ENCODE results near the gene FANCG.

The FANCG gene

DNA sequence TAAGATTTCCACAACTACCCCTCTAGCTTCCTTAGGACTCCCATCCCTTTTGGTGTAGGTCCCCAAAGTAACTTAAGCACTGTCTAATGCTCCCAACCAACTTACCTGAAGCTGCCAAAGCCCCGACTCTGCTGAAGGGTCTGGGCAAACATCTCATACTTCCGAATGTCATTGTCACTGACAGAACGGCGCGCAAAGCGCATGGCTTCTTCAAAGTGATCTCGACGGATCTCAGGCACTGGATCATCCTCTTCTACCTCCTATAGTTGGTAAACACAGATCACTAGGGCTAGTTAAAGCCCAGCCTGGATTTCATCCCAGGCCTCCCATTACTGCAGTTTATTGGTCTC is 22.5 kb downstream of the FANCG start:
- no peak for DNase-seq

DNA sequence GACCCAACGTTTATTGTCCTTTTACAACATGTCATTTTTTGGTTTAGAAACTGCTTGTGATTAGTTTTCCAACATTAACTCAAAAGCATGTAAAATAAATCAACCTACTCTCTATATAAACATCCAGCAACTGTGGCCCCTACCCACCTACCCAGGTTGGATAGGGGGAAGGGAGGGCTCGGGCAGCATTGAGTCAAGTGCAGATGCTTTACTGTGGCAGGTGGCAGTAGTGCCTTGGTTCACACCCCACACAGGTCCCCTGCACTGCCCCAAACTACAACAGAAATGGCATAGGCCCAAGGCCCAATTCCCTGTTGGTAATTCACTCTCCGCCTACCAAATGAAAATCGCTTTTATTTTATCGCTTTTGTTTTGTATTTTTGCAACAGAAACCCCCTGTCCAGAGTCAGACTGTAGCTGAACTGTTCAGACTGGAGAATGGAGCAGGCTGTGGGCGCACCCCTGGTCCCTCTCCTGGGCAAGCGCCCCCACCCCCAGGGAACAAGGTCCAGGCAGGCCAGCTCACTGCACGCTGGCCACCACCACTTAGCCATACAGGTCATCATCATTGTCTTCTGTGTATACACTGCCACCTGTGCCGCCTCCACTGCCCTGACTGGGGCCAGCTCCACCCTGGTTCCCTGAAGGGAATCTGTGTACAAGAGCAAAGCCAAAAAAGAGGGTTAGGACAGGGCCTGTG is 23.0 kb downstream of the FANCG start:
- no peak for DNase-seq

DNA sequence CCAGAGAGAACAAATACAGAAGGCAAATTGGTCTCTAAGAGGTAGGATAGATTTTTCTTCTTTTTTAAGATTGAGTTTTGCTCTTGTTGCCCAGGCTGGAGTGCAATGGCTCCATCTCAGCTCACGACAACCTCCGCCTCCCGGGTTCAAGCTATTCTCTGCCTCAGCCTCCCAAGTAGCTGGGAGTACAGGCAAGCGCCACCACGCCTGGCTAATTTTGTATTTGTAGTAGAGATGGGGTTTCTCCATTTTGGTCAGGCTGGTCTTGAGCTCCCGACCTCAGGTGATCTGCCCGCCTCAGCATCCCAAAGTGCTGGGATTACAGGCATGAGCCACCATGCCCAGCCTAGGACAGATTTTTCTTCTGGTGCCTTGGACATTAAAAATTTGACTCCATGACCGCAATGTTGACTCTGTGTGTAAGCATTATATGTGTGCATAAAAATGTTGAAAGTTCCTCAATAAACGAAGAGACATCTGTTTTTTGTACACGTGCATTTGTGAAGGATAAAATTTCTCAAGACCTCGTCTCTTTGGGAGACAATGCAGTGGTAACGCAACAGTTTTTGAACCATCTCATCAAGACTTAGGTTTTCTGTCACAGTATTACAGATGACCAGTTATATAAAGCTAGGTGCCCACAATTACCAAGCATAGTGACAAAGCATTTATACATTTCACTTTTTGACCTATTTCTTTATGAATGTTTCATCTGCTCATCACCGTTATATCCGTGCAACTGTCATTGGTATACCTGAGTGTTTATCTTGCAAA is 24.7 kb downstream of the FANCG start:
- no peak for DNase-seq

DNA sequence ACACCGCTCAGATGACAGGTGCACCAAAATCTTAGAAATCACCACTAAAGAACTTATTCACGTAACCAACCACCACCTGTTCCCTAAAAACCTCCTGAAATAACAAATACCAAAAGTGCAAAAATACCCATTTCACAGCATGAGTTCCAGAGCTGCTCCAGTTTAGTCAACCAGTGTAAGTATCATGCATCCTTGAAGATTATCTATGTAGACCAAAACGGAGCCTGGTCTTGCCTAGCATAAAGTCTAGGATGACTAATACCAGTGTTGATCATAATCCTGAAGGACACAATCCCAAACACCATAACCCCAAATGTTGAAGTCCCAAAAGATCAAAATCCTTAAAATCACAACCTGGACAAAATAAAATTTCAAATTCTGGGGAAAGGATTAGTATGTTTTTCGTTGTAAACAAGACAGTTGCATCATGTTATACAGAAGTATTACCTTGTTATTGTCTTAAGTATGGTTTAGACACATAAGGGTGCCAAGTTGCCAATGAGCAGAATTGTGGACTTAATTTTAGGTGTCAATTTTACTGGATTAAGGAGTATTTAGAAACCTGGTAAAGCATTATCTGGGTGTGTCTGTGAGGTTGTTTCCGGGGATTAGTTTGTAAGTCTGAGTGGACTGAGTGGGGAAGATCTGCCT is 25.4 kb downstream of the FANCG start:
- no peak for DNase-seq

DNA sequence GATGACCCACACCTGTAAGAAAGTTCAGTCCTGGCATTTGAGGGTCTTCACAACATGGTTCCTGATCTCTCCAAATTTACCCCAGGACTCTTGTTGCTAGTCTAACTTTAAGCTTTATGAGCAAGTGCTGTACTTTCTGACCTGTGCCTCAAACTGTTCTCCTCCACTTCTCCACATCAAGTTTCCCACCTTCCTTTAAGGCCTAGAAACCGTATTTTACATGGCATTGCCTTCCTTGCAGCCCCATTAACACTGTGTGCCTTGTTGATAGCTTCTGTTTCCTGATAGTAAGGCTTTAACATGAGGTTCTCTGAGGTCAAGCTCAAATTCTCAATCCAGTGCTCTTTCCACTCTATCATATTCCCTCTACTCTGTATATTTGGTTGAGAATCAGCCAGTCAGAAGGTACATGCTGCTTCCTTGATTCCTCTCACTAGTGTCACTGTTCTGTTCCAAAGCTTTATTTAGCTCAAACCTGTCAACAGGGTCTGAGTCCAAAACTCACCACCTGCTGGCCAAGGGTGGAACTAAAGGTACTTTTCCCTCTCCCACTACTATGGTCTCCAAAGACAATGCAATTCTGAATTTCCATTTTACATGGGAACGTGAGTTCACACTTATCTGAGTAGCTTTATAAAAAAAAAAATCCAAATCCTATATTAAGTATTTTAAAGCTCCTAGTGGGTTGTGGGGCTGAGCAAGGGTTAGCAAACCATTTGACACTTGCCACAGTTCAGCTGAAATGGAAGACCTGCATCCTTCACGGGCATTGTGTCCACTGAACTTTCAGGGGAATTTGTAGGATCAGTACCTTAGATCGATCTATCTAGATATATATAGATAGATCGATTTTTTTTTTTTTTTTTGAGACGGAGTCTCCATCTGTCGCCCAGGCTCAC is 28.4 kb downstream of the FANCG start:
- peak; percentile 9 for DNase-seq

DNA sequence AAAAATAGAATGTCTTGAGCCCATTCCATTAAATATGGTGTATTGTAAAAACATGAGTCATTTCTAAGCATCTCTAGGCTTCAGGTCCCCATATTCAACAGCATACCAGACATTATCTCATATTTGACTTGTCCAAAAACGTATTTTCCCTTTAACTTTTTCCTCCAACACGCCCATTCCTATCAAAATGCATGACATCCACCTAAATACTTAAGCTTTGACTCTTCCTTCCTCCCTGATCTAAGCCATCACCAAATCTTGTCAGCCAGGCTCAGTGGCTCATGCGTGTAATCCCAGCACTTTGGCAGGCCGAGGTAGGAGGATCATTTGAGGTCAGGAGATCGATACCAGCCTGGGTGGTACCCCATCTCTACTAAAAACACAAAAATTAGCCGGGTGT is 31.2 kb downstream of the FANCG start:
- no peak for DNase-seq

DNA sequence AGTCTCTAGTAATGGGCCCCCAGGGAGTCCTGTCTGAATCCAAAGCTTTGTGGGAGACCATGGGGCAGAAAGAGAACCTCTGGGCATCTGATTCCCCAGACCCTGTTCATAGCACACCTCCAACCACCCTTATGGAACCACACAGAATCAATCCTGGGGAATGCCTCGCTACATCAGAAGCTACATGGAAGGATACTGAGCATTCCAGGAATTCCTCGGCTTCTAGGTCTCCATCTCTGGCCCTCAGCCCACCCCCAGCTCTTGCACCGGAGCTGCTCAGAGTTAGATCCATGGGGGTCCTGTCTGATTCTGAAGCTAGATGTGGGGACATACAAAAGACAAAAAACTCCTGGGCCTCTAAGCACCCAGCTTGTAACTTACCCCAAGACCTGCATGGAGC is 35.7 kb downstream of the FANCG start:
- DNase-seq = no peak

DNA sequence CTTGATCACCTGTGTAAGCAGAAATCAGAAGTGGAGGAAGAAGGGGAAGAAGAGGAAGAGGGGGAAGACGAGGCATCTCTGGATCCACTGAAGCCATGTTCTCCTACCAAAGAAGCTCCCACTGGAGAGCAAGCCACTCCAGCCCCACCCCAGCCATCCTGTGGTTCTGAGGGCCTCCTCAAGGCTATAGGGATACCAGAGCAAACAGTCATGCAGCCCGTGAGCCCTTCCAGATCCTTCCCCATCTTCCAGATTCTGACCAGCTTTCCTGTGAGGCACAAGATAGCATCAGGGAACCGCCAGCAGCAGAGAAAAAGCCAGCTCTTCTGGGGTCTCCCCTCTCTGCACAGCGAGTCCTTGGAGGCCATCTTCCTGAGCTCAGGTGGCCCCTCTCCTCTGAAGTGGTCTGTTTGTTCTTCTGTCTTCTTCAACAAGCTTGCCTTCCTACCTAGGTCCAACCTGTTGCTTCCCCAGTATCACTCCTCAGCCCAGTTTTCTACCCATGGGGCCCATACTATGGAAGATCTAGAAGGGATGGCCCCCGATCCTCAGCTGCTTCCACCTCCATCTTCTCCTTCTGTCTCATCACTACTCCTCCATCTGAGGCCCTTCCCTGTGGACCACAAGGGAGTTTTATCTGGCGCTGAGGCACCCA is 36.7 kb downstream of the FANCG start:
- no peak for DNase-seq

DNA sequence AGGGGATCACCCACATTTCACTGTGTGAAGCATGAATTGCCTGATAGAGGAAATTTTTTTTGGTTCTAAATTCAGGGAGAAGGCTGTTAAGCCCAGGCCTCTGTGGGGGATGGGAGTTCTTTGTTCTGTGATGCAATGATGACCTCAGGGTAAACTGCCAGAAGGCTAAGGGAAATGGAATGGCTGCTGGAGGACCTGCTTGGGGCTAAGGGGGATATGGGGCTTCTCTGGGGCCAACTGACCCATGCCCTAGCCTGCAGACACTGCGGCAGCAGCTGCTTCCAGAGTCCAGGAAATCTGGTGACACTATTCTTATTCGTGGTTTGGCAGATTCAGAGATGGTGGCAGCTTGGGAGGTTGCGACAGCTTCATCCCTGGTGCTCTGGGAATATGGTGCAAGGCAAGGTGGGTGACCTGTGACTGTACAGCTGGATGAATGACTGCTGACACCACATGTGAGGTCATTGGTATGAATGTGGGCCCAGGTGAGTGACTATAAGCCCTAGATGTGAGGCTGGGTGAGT is 37.6 kb downstream of the FANCG start:
- DNase-seq = no peak

DNA sequence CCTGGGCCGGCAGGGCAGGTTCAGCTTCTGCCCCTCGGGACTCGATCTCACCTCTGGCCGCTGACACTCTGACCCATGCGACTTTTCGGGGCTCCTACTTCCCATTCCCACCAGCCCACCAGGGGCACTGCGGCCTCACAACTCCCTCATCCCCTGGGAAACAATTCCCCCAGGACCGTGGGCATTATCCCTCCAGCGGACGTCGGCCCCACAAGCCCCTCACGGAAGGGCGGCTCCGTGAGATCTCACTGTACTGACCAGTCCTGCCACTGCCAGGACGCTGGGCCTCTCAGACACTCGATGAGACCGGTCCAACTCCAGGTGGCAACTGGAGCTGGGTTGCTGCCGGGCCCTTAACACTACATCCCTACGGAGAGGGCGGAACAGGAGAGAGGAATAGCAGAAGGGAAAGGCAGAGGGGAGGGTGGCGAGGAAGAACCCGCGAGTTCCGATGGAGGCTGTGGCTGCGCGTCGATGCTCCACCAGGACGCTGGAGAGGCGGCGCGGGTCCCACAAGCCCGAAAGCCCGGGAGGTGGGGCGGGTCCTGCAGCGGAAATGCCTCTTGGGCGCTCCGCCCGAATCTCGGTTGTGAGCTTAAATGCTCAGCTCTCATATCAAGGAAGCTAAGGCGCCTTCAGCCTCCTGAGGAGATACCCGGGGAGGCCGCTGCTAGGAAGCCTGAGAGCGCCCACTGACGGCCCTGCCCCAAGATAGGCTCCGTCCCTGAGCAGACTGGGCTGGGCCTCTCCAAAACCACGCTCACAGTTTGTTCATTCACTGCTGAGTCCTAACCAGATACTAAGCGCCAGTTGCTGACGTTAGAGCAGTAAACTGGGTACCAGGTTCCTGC is 43.7 kb downstream of the FANCG start:
- no peak for DNase-seq

DNA sequence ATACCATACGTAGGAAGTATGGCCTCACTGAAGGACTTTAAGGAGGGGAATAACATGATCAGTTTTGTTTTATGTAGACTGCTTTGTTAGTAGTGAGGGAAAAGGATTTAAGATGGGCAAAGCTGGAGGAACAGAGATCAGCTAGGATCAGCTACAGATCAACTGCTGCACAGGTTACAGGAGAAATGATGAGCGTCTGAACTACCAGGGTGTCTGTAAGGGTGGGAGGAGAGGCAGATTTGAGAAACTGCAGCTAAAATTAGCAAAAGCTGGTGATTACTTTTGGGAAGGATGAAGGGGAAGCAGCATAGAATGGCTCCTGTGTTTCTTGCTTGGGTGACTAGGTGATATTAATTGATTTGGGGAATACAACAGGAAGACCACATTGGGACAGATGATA is 46.6 kb downstream of the FANCG start:
- no peak for DNase-seq

DNA sequence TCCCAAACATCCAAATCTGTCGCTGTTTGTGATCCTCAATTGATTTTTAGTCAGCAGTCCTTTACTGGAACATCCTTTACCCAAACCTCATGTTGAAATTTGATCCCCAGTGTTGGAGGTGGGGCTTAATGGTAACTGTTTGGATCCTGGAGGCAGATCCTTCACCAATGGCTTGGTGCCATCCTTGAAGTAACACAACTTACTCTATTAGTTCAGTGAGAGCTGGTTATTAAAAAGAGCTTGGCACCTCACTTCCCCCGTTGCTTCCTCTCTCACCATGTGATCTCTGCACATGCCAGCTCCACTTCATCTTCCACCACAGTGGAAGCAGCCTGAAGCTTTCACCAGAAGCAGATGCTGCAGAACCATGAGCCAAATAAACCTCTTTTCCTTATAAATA is 49.9 kb downstream of the FANCG start:
- no peak for DNase-seq

DNA sequence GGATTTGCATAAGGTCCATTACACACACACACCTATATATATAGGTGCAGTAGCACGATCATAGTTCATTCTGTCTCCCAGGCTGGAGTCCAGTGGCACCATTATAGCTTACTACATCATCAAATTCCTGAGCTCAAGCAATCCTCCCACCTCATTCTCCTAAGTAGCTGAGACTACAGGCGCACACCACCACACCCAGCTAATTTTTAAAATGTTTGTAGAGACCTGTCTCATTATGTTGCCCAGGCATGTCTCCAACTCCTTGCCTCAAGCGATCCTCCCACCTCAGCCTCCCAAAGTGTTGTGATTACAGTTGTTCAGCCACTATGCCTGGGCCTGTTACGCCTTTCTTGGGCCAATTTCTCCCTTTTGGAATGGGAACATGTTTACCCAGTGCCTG is 50.5 kb downstream of the FANCG start:
- DNase-seq = no peak

DNA sequence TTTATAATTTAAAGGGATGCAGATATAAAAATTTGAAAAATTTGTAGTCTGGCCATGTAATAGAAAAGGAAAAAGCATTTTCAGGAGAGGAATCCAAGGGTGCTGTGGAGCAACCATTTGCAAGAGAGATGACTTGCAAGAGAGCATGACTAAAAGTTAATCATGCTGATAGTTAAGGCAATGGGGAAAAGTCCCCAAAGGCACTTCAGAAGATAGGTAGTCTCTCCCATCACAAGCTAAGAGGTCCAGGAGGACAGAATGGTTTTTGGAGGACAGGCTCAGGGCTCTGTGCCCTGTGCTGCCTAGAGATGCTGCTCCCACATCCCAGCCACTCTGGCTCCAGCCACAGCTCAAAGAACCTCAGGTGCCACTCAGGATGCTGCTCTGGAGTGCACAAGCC is 51.4 kb downstream of the FANCG start:
- no peak for DNase-seq

DNA sequence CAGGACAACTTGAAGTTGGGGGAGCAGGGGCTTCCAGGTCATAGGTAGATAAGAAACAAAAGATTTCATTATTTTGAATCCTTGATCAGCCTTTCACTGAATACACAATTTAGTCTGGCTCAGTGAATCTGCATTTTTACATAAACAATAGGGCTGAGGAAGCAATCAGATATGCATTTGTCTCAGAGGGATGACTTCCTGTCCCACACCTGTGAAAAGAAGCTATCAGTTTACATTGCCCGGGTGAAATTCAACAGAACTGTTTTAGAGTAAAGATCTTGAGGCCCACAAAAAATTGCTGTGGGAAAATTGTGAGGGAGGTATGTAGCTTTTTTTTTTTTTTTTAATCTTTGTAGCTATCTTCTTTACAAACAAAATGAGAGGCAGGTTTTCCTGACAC is 51.9 kb downstream of the FANCG start:
- no peak for DNase-seq

DNA sequence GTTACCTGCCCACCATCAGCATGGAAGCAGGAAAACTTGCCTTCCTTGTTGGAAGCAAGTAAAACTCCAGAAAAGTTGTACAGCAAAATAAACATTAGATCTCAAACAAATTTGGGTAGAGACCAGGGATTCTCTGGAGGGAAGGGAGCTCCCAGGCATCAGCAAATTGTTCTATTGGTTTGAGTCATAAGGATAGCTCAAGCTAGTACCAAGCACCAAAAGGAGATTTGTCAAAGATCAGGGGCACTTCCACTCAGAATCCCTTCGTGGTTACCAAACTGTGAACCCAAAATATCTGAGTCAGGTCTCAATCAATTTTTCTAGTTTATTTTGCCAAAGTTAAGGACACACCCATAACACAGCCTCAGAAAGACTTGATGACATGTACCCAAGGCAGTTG is 52.4 kb downstream of the FANCG start:
- no peak for DNase-seq

DNA sequence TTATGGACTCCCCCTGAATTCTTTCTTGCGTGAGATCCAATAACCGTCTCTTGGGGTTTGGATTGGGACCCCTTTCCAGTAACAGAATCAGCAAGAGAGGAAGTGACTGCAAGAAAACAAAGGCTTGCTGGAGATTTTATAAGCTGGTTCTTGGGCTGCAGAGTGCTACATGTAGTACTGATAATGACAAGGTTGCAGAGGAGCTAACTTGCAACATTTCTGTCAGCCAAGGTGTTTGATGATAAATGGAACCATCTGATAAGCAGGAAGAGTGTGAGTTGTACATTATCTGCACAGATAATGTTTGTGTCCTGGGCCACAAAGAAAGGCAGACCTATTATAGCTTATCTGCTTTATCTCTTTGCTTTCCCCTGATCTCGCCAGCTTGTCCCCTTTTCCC is 53.1 kb downstream of the FANCG start:
- no peak for DNase-seq
